Right lobe of liver (tissue), 4 donors: ENCODE data around the gene LGMN.

Experiments
- POLR2A ChIP-seq: fragments of 450-650 bp; IDR thresholded peaks from one replicate; pipeline ENCODE4 v1.6.1; 2017; ENCODE audit warnings: antibody characterized with exemption, mild to moderate bottlenecking
- TF ChIP-seq, protein P1 (sequence below), 4 donors: fragments of 200-600 bp in 3 of 4; fragments of 450-650 bp in 1 of 4; IDR thresholded peaks; one replicate each; pipeline versions ENCODE4 v1.5.1 to v1.8.0; 2016 to 2022; ENCODE audit warnings: antibody characterized with exemption in 4 of 4, mild to moderate bottlenecking in 2 of 4
- donor health status: DM: no; HTN: no; CAD: no.
- donor health status: DM: no; HTN: no; CAD: no.
- donor health status: DM: no; HTN: yes; CAD: no.

DNA sequence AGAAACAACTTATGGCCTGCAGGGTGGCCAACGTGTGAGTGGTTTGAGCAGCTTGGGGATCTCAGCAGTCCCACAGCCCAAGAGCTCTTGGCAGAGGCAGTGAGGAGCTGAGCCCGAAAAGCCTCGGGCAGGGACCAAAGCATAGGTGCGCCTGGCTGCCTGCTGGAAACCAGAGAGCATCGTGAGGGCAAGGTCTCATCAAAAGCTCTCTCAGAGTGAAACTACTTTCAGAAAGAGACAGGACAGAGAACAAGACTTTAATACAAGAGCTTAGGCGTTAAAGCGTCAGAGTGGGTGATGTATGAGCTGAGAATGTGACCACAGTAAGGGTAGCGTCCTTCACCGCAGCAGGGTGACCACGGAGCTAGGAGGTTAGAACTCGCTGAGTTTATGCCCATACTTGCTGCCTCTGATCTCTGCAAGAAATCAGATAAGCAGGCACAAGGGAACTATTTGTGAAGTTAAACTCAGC, 30.8 kb downstream of the LGMN start:
- TF ChIP-seq, protein P1, sequence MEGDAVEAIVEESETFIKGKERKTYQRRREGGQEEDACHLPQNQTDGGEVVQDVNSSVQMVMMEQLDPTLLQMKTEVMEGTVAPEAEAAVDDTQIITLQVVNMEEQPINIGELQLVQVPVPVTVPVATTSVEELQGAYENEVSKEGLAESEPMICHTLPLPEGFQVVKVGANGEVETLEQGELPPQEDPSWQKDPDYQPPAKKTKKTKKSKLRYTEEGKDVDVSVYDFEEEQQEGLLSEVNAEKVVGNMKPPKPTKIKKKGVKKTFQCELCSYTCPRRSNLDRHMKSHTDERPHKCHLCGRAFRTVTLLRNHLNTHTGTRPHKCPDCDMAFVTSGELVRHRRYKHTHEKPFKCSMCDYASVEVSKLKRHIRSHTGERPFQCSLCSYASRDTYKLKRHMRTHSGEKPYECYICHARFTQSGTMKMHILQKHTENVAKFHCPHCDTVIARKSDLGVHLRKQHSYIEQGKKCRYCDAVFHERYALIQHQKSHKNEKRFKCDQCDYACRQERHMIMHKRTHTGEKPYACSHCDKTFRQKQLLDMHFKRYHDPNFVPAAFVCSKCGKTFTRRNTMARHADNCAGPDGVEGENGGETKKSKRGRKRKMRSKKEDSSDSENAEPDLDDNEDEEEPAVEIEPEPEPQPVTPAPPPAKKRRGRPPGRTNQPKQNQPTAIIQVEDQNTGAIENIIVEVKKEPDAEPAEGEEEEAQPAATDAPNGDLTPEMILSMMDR (IDR thresholded peaks at IDR 0.05), result no peak
- no peak for TF ChIP-seq POLR2A
